ENCODE data around the gene ZNF883.

GRCh38 chr9:113056191-113057106 lies 44.5 kb upstream of the ZNF883 start, which contains the start of gene ZFP37:
- TF ChIP-seq CREB1 (IDR thresholded peaks at IDR 0.05) (0 out of 2 replicates have a peak, but pooled peaks have one; percentile 49), CREB1 (CRISPR knock-in tag; IDR thresholded peaks at IDR 0.05) (no peak), ZNF668 (CRISPR knock-in tag; IDR thresholded peaks at IDR 0.05) (no peak), POLR2A (conservative IDR thresholded peaks at IDR 0.05) (peak; percentile 45; the same call in 1 of the 2 replicates), ZNF766 (CRISPR knock-in tag; conservative IDR thresholded peaks at IDR 0.05) (peak; percentile 90), RBBP5 (IDR thresholded peaks at IDR 0.05; ENCODE audit: borderline replicate concordance, insufficient read depth, low read length, poor library complexity, severe bottlenecking) (no peak), PHB2 (IDR thresholded peaks at IDR 0.05; ENCODE audit: low read depth) (0 out of 2 replicates have a peak, but pooled peaks have one; percentile 30), ZBTB11 (CRISPR knock-in tag; IDR thresholded peaks at IDR 0.05) (peak in 1 of 3 experiments; percentile 85; a peak in 2 of 6 replicates), BACH1 (tag; IDR thresholded peaks at IDR 0.05) (peak; percentile 56; the same call in 1 of the 2 replicates), ZBTB1 (CRISPR knock-in tag; IDR thresholded peaks at IDR 0.05; ENCODE audit: borderline replicate concordance, low read depth) (no peak)
- TF ChIP-seq, protein P1, sequence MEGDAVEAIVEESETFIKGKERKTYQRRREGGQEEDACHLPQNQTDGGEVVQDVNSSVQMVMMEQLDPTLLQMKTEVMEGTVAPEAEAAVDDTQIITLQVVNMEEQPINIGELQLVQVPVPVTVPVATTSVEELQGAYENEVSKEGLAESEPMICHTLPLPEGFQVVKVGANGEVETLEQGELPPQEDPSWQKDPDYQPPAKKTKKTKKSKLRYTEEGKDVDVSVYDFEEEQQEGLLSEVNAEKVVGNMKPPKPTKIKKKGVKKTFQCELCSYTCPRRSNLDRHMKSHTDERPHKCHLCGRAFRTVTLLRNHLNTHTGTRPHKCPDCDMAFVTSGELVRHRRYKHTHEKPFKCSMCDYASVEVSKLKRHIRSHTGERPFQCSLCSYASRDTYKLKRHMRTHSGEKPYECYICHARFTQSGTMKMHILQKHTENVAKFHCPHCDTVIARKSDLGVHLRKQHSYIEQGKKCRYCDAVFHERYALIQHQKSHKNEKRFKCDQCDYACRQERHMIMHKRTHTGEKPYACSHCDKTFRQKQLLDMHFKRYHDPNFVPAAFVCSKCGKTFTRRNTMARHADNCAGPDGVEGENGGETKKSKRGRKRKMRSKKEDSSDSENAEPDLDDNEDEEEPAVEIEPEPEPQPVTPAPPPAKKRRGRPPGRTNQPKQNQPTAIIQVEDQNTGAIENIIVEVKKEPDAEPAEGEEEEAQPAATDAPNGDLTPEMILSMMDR (IDR thresholded peaks at IDR 0.05 in 2 of 3, conservative IDR thresholded peaks at IDR 0.05 in 1 of 3; ENCODE audit: insufficient read depth in 2 of 3, low read depth in 1 of 3, low read length in 3 of 3) = no peak

Data from K562 (cell line).